Testis (tissue), 2 donors: ENCODE data around the gene DGLUCY.

Experiments used
- CTCF ChIP-seq, 3 experiments: fragments of 450-650 bp in 2 of 3; fragments of 200-600 bp in 1 of 3; sonication (generic) in 1 of 3; IDR thresholded peaks; one replicate each; pipeline ENCODE4 v1.5.1; 2016 to 2019; ENCODE audit warnings: antibody characterized with exemption in 3 of 3, mild to moderate bottlenecking in 2 of 3, moderate library complexity in 1 of 3
- POLR2A ChIP-seq: fragments of 450-650 bp; IDR thresholded peaks from one replicate; pipeline ENCODE4 v1.6.1; 2017; ENCODE audit warnings: antibody characterized with exemption, mild to moderate bottlenecking, moderate library complexity

- TF ChIP-seq CTCF (IDR thresholded peaks at IDR 0.05), result no peak
- TF ChIP-seq POLR2A, result no peak
Measured at GRCh38 chr14:91075553-91075952, 38.3 kb upstream of the DGLUCY start.
